NCI-H2081 (cell line): ENCODE measurements around the gene MAP1A.
"Not testable (repeated sequence)": the region's sequence is repeated elsewhere in the genome, so short reads cannot be mapped to it uniquely, and the experiment has no call there.

Experiments
- DNase-seq, 2 experiments: peaks; one replicate each; lab custom pipeline; 2025; lab: John Stamatoyannopoulos, UW

Gene MAP1A

GRCh38 chr15:43529587-43530345 is 12.4 kb downstream of the MAP1A start:
- no peak for DNase-seq

- no peak for DNase-seq
Observed at GRCh38 chr15:43531018-43531670, 13.7 kb downstream of the MAP1A start.

DNA sequence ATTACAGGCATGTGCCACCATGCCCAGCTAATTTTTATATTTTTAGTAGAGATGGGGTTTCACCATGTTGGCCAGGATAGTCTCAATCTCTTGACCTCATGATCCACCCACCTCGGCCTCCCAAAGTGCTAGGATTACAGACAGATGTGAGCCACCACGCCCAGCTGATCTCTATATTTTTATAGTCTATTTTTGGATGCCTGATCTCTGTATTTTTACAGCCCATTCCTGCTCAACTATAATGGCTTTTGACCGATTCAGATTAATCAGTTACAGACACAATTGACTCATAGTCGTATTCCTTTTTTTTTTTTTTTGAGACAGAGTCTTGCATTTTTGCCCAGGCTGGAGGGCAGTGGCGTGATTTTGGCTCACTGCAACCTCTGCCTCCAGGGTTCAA is 15.4 kb downstream of the MAP1A start:
- DNase-seq = not testable (repeated sequence)

GRCh38 chr15:43534897-43535296 is 17.5 kb downstream of the MAP1A start:
- no peak for DNase-seq

DNA sequence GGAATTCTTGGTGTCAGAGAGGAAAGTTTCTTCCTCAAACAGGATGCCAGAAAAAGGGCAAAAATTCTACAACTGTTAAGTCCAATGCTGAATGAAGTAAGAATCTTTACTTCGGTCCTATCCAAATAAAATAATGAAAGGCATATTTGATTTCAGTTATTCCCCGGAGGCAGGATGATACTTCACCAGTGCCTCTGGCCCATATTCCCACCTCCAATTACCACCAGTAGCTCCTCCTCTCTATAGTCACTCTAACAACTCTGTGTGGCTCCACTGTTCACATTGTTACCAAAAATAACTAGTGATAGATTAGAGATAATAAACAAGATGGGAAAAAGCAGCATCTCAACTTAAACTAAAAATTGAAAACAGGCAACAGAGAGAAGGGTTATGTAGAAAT is 20.7 kb downstream of the MAP1A start:
- DNase-seq = no peak

DNA sequence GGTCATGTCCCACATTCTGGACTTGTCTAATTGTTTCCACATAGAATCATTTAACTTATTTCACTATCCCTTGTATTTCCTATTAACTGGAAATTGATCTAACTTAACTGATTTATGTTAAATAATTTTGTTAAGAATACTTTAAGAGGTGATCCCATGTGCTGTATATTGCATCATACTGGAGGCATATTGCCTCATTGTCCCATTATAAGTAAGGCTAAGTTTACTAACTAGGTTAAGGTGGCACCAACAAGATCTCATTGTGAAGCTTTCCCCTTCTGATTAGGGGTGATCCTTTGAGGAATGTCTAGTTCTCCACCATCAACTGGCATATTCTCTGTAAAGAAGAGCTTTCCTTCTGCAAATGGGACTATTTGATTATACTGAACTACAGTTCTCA is 24.4 kb downstream of the MAP1A start:
- no peak for DNase-seq

- DNase-seq = no peak
Observed at GRCh38 chr15:43544266-43544665, 26.9 kb downstream of the MAP1A start.

DNA sequence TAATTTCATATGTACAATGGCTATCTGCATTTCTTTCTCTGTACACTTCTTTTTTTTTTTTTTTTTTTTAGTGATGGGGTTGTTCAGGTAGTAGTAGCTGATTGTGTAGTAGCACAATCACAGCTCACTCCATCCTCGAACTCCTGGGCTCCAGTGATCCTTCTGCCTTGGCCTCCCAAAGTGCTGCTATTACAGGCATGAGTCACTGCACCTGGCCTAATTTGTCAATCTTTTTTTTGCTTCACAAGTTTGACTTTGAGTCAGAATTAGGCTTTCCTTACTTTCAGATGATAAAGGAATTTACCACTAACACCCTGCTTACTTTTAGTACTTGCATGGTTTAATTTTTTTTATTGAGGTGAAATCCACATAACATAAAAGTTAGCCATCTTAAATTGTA is 28.0 kb downstream of the MAP1A start:
- DNase-seq = no peak

DNA sequence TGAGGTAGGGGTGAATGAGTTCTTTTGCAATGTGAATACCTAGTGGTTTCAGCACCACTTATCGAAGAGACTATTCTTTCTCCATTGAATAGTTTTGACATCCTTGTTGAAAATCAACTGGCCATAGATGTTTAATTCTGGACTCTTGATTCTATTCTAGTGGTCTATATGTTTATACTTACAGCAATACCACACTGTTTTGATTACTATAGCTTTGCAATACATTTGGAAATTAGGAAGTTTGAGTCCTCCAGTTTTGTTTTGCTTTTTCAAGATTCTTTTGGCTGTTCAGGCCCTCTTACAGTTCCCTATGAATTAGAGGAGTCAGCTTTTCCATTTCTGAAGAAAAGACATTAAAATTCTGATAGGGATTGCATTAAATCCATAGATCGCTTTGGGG is 30.1 kb downstream of the MAP1A start:
- no peak for DNase-seq

GRCh38 chr15:43550527-43551363 is 33.3 kb downstream of the MAP1A start:
- DNase-seq = no peak

DNA sequence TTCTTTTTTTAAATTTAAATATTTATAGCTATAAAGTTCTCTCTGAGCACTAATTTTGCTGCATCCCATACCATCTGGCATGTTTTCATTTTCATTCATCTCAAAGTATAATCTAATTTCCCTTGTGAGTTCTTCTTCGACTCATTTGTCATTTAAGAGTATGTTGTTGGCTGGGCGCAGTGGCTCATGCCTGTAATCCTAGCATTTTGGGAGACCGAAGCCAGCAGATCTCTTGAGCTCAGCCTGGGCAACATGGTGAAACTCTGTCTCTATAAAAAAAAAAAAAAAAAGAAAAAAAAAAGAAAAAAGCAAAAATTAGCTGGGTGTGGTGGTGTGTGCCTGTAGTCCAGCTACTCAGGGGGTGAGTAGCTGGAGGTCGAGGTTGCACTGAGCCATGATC is 34.8 kb downstream of the MAP1A start:
- no peak for DNase-seq

- DNase-seq = no peak
Observed at GRCh38 chr15:43552986-43553385, 35.6 kb downstream of the MAP1A start.

DNA sequence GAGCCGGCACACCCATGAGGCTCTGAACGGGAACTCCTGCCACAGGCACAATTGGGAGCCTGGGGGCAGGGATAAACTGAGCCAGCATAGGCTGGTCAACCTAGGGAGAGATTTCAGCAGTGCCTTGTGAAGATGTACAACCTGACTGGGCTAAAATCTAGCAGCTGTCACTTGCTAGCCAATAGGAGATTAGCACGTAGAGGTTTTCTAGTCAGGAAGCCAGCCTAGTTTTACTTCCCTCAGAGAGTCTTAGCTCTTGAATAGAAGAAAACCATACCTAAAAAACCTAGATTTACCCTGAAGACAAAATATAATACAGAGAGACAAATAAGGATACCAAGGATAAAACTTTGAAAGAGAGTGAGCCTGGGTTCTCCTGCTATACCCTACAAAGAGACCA is 45.3 kb downstream of the MAP1A start:
- DNase-seq = not testable (repeated sequence)

DNA sequence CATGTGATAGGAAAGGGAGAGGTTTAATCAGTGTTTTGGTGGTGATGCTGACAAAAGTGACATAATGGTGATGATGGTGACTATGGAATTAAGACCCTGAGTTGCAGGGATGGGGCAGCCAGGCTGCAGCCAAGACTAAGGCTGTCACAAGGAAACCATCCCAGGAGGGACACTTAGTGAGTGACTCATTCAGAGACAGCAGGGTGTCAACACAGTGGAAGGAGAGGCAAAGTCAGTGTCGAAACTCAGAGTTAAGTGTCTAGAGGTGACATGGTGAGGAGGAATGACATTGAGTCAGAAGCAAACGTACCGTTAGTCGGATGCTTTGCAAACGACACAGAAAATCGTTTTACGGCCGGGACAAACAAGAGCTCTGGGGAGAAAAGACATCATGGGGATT is 46.4 kb downstream of the MAP1A start:
- DNase-seq = not testable (repeated sequence)

DNA sequence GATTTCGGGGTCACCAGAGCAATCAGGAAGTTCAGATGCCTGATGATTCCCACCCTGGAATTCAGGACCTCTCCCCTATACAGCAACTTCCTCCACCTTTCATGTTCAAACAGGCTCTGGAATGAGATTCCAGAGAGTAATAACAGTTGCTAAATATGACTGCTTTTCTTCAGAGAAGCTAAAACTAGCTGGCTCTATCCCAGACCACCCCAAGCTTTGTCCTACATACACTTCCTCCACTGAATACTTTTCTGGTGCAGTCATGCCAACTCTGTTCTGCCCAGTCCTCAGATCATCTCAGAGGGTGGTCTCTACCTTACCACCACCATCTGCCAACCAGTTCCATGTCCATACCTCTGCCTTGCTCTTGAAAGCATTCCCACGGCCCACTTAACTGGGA is 49.2 kb downstream of the MAP1A start:
- DNase-seq = not testable (repeated sequence)

DNA sequence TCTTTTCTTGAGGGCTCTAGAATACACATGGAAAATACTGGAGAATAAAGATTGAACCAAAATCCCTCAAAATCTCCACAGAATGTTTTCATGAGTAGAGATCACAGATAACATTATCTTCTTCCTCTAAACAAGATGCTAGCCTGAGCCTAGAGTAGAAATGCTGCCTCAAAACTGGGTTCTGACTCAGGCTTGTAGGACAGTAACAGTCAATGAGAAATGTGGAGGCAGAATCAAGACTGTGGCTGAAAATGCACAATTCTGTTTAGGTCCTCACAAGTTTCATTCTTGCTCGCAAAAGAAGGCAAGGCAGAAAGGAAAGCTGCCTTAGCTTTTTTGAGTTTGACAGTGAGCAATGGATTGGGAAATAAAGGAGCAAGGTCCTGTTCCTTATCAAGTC is 57.2 kb downstream of the MAP1A start:
- DNase-seq = not testable (repeated sequence)
